Activated naive CD4-positive, alpha-beta T cell (primary cell): ENCODE data around the gene PRDM2.

Experiments
- DNase-seq, 4 experiments: peaks; one replicate each; lab custom pipeline; 2025; lab: John Stamatoyannopoulos, UW

Gene PRDM2

DNA sequence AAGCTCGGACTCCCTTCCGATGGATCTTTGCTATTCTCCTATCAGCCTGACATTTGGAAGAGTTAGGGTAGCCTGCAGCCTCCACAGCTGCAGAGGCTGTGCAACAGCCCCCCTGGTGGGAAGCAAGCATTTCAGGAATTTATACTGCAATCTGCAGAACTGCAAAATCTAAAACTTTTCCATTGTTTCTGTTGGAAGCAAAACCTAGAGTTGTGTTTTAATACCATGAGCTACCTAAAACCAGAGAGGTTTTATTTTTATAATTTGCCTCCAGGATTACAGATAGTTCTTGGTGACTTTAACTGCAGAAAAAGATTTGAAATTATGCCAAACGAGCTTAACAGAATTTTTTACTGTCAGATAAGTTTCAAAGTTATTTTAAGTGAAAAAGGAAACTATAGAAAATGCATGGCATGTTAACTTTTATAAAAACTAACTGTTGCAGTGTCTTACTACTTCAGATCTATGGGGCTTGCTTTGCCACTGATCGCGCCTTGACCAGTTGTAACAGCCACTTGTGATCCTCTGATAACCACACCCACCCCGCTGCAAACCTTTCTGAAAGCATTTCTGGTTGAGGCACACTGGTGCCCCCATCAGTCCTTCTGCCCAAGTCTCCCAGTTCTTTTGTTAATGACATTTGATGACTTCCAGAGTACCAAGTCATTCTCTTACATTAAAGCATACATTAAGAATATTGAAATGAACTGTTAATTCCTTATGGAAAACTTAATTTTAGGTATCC, 64.8 kb downstream of the PRDM2 start:
- no peak for DNase-seq

- DNase-seq = no peak
Measured at GRCh38 chr1:13766592-13767564, 66.9 kb downstream of the PRDM2 start.

- DNase-seq = no peak
Measured at GRCh38 chr1:13769212-13769611, 69.2 kb downstream of the PRDM2 start.

DNA sequence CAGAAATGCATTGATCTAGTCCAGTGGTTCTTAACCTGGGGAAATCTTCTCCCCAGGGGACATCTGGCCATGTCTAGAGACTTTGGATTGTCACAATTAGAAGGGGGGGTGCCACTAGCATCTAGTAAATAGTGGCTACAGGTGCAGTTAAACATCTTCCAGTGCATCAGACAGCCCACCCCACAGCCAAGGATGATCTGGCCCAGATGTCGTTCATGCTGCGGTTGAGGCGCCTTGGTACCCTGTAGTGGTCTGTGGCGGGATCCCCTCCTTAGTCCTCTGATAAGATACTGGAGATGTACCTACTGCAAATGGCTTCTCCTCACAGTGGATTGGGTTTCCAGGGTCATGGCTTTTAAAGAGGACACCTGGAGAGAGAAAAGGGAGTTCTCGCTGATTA, 69.8 kb downstream of the PRDM2 start:
- DNase-seq = no peak

DNA sequence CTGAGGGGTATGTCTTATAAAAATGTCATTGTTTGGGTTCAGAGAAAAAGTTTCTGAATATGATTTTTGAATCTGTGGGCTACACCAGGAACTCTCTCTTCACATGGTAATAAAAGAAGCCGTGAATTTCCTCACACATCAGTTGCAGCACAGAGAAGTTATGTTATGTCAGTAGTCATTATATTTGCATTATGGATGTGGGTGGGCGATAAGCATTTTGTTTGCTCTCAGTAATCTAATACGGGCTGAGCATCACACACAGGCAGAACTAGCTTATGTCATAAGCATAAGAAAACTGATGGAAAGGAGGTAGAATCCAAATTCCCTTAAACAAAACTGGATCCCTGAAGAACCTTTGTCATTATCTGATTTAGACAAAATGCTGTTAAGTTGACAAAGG, 70.8 kb downstream of the PRDM2 start:
- no peak for DNase-seq

DNA sequence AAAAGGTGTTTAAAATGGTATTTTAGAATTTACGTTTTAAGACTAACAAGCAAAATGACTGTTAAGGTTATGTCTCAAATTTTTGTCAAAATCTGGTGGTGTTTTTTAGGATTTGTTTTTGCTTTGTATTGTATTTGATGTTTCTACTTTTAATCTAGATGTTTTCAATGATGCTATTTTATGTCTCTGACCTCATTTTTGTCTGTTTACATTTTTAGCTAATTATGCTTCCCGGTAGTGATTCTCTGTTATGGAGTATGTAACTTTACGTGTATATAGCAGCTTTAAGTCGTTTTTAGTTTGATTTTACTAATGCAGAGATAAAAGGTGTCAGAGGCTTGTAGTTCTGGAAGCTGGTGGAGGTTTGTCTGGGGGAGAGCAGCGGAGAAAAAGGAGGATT, 71.8 kb downstream of the PRDM2 start:
- no peak for DNase-seq

- DNase-seq = no peak
Measured at GRCh38 chr1:13772271-13772670, 72.3 kb downstream of the PRDM2 start.

- DNase-seq = no peak
Measured at GRCh38 chr1:13774121-13774520, 74.1 kb downstream of the PRDM2 start.

- no peak for DNase-seq
Measured at GRCh38 chr1:13775459-13775858, 75.5 kb downstream of the PRDM2 start.

DNA sequence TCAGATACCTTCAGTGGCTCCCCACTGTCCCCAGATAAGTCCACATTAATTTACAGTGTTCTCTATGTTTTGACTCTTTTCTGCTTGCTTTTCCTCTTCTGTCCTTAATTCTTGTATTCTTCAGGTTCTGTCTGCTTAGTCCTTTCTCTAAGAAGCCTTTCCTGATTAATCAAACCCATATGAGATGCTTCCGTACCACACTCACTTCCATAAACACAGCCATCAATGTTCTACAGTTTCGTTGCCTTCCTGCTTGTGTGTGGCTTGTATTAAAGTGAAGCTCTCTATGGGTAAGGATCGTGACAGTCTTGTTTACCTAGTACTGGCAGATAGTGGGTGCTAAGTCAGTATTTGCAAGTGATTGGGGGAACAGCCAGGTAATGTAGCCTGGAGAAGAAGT, 75.9 kb downstream of the PRDM2 start:
- DNase-seq = no peak

DNA sequence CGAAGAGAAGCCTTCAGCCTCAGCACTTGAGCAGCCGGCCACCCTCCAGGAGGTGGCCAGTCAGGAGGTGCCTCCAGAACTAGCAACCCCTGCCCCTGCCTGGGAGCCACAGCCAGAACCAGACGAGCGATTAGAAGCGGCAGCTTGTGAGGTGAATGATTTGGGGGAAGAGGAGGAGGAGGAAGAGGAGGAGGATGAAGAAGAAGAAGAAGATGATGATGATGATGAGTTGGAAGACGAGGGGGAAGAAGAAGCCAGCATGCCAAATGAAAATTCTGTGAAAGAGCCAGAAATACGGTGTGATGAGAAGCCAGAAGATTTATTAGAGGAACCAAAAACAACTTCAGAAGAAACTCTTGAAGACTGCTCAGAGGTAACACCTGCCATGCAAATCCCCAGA, 78.4 kb downstream of the PRDM2 start:
- no peak for DNase-seq

DNA sequence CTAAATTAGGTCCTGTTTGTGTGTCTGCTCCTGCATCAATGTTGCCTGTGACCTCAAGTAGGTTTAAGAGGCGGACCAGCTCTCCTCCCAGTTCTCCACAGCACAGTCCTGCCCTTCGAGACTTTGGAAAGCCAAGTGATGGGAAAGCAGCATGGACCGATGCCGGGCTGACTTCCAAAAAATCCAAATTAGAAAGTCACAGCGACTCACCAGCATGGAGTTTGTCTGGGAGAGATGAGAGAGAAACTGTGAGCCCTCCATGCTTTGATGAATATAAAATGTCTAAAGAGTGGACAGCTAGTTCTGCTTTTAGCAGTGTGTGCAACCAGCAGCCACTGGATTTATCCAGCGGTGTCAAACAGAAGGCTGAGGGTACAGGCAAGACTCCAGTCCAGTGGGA, 79.9 kb downstream of the PRDM2 start:
- no peak for DNase-seq

GRCh38 chr1:13780780-13781179, 80.8 kb downstream of the PRDM2 start:
- no peak for DNase-seq

DNA sequence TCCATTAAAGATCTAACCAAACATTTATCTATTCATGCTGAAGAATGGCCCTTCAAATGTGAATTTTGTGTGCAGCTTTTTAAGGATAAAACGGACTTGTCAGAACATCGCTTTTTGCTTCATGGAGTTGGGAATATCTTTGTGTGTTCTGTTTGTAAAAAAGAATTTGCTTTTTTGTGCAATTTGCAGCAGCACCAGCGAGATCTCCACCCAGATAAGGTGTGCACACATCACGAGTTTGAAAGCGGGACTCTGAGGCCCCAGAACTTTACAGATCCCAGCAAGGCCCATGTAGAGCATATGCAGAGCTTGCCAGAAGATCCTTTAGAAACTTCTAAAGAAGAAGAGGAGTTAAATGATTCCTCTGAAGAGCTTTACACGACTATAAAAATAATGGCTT, 81.2 kb downstream of the PRDM2 start:
- DNase-seq = no peak

- DNase-seq = no peak
Measured at GRCh38 chr1:13781907-13782633, 82.1 kb downstream of the PRDM2 start.

GRCh38 chr1:13782634-13783360, 82.8 kb downstream of the PRDM2 start:
- no peak for DNase-seq

DNA sequence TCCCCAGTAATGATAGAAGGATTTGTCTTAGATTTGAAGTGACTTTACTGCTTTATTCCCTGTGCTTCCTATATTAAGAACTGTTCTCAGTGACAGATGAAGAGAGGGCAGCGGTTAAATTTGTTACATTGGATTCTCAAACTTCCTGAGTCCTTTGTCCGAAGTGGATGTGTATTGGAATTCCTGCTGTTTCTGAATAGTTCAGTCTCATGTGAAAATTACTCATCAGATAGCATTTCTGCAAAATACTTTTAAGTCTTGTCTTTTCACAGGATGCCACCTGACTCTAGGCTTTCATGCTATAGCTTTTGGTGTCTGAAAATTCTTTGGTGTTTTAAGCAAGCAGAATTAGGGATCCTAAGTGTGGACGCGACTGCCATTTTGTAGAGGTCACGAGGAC, 83.6 kb downstream of the PRDM2 start:
- no peak for DNase-seq

DNA sequence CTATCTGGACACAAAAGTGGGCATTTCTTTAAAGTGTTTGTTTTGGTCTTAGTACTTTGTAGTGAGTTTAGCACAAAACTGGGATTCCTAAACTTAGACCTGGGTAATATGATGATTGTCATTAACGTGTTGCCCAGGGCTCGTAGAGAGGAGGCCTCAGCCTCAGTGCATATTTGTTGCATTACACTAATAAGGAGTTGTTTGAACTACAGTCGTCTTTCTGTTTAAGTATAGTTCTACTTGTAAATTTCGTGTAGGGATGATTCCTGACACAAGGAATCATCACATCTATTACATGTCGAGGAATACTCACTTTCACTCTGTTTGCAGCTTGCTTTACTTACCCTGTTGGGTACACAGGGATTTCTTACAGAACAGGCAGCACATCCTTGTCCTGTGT, 85.0 kb downstream of the PRDM2 start:
- DNase-seq = no peak

DNA sequence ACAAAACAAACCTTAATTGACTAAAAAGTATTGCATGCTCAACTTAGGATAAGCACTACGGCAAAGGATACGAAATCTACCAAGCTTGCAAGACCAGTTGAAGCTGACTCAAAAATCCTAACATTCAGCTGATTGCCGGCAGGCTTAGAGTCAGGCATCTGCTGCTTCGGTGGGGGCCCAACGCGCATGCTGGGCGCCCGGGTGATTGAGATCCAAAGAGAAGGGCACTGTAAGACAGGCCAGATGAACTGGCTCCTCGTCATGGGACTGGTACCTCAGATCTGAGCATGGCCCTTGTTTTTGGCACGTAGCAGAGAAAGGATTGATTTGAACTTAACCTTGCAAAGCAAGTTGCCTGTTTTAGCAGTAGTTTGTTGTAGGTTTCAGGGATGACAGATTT, 86.6 kb downstream of the PRDM2 start:
- no peak for DNase-seq

DNA sequence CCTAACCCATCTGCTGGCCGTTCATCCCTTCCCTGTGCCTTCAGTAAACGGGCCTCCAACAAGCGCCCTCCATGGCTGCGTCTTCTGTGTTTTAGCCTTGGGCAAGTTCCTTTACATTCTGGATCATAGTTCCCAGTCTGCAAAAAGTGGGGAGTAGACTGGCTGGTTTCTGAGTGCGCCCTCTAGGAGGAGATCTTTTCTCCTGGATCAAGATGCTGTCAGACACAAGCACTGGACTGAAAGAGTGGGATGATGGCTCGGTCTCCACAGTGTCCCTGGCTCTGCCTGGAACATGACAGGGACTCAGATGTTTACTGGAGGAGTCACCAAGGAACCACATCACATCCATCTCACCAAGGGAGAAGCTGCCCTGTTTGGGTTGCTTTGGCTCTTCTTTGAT, 88.8 kb downstream of the PRDM2 start:
- no peak for DNase-seq

DNA sequence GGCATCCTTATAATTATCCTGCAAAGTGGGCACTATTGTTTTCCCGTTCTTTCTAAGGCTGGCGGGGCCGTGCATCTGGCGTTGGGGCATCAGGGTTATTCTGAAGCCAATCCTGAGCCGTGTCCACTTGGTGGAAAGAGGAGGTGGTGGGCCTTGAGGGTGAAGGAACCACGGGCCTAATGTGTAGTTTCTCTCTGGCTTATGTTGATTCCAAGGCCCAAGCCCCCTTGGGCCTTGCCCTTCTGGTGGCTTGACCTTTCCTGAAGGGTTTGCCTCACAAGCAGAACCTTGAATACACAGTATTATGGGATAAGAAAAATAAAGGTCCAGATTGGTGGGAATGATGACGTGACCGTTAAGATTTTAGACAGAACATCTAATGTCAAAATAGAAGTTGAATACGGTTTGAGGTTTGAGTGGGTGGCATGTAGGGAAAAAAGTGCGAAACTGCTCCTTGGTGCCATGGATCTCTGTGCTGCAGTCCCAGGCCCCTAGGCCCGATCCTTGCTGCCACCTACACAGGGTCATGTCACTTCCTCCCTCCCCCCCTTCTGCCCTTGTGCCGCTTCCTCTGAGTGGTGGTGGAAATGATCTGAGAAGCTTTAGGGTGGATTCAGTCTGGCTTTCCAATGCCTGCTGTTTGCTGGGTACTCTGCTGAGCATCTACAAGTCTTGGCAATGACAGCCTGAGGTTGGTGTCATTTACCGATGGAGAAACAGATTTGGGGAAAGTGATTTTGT, 90.5 kb downstream of the PRDM2 start:
- DNase-seq = no peak
